ENCODE results near the gene RTTN.

RTTN gene

DNA sequence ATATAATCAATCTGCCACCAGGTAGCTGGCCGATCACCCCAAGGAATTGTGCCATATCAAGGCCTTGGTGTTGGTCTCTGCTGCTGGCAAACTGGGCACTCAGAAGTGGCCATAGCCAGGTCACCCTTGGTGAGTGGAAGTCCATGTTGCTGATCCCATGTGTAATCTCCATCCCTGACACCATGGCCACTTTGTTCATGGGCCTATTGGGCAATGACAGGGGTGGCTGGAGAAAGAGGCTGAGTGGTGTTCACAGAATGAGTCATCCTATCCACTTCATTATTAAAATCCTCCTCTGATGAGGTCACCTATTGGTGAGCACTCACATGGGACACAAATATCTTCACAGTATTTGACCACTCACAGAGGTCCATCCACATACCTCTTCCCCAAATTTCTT lies 231.1 kb downstream of the RTTN start:
- ChIA-PET POLR2A (ENCODE audit: low non-redundant PET) (no interaction called here), CTCF (no interaction called here)
- DNase-seq (ENCODE audit: low spot score): no peak
- no peak overlapping the region for H3K27ac ChIP-seq
- TF ChIP-seq, protein P1, sequence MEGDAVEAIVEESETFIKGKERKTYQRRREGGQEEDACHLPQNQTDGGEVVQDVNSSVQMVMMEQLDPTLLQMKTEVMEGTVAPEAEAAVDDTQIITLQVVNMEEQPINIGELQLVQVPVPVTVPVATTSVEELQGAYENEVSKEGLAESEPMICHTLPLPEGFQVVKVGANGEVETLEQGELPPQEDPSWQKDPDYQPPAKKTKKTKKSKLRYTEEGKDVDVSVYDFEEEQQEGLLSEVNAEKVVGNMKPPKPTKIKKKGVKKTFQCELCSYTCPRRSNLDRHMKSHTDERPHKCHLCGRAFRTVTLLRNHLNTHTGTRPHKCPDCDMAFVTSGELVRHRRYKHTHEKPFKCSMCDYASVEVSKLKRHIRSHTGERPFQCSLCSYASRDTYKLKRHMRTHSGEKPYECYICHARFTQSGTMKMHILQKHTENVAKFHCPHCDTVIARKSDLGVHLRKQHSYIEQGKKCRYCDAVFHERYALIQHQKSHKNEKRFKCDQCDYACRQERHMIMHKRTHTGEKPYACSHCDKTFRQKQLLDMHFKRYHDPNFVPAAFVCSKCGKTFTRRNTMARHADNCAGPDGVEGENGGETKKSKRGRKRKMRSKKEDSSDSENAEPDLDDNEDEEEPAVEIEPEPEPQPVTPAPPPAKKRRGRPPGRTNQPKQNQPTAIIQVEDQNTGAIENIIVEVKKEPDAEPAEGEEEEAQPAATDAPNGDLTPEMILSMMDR (conservative IDR thresholded peaks at IDR 0.05; ENCODE audit: low read depth): no peak

- no peak for DNase-seq (ENCODE audit: low spot score)
- TF ChIP-seq, protein P1 (conservative IDR thresholded peaks at IDR 0.05; ENCODE audit: low read depth): no peak
- POLR2A ChIA-PET (ENCODE audit: low non-redundant PET): no interaction called here
- CTCF ChIA-PET: no interaction called here
- no peak overlapping the region for H3K27ac ChIP-seq
Observed at GRCh38 chr18:69969491-69969890, 236.0 kb downstream of the RTTN start.

DNA sequence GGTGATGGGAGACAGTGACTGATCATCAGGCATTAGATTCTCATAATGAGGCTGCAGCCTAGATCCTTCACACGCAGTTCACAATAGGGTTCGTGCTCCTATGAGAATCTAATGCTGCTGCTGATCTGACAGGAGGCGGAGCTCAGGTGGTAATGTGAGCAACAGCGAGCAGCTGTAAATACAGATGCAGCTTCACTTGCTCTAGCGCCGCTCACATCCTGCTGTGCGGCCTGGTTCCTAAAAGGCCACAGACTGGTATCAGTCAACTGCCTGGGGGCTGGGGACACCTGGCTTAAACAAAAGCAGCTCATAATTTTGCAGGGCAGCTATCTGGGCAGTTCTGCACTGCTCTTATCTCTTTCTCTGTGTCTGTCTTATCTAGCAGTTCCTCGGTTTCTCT lies 237.4 kb downstream of the RTTN start:
- H3K27ac ChIP-seq: no peak overlapping the region
- ChIA-PET CTCF (no interaction called here), POLR2A (ENCODE audit: low non-redundant PET) (no interaction called here)
- TF ChIP-seq, protein P1 (conservative IDR thresholded peaks at IDR 0.05; ENCODE audit: low read depth): no peak
- no peak for DNase-seq (ENCODE audit: low spot score)

DNA sequence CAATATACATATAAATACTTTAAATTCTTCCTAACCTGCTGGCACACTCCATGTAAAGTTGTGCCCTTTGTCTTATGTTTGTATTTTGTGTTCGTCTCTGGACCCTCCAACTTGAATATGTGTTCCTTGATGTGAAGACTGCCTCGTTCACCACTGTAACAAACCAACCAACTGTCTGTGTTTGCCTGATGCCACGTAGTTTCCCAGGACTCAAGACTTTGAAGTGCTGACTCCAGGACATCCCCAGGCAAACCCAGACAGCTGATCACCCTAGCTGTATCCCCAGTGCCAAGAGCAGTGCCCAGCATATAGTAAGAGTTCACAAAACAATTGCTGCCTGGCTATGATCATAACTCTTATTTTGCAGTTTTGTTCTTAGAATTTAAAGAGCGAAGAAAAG lies 242.3 kb downstream of the RTTN start:
- no peak for DNase-seq (ENCODE audit: low spot score)
- TF ChIP-seq, protein P1 (conservative IDR thresholded peaks at IDR 0.05; ENCODE audit: low read depth): no peak
- ChIA-PET POLR2A (ENCODE audit: low non-redundant PET) (no interaction called here), CTCF (no interaction called here)
- H3K27ac ChIP-seq: no peak overlapping the region

DNA sequence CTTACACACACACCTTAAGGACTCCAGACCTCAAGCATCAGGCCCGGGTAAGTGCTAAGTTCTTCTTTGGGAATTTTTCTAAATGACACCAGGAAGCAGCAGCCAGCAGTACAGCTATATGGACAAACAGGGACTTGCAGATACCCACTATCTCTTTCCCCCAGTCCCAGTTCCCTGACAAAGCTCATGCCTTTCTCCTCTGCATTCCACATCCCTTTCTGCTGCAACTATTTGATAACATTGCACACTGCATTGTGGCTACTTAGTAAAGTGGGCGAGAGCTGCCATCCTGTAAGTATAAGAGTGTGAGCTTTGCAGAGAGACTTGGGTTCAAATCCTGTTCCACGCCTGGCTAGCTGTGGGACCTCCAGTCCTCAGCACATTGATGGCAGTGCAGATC lies 243.8 kb downstream of the RTTN start:
- CTCF ChIA-PET: no interaction called here
- POLR2A ChIA-PET (ENCODE audit: low non-redundant PET): no interaction called here
- DNase-seq (ENCODE audit: low spot score): no peak
- H3K27ac ChIP-seq: no peak overlapping the region
- TF ChIP-seq, protein P1 (conservative IDR thresholded peaks at IDR 0.05; ENCODE audit: low read depth): no peak

GRCh38 chr18:69958422-69958821 lies 247.1 kb downstream of the RTTN start:
- no peak overlapping the region for H3K27ac ChIP-seq
- CTCF ChIA-PET: no interaction called here
- POLR2A ChIA-PET (ENCODE audit: low non-redundant PET): no interaction called here

More at GRCh38 chr18:69958422-69958821, 247.1 kb downstream of the RTTN start:
- TF ChIP-seq, protein P1 (conservative IDR thresholded peaks at IDR 0.05; ENCODE audit: low read depth): no peak
- no peak for DNase-seq (ENCODE audit: low spot score)
